ENCODE data around the gene ST6GALNAC4.
"Not testable (repeated sequence)": the region's sequence is repeated elsewhere in the genome, so short reads cannot be mapped to it uniquely, and the experiment has no call there.

GRCh38 chr9:127881715-127882114 is 35.1 kb downstream of the ST6GALNAC4 start:
- TF ChIP-seq POLR2AphosphoS5 (IDR thresholded peaks at IDR 0.05); CTCF (IDR thresholded peaks at IDR 0.05); EP300 (IDR thresholded peaks at IDR 0.05; ENCODE audit: low read depth); POLR2A (IDR thresholded peaks at IDR 0.05): not testable (repeated sequence)

Measured in transverse colon (tissue), 4 donors.